ENCODE results near the gene SERGEF. TPM values are rescaled to one million over a fixed set of nuclear protein-coding genes. Genes with fewer than 3 reads are reported as not detected.

SERGEF gene
- total RNA-seq, 4 donors from 2014 or later = 17.1 to 39.3 (median 33.1) TPM

GRCh38 chr11:17740649-17741235 lies 272.1 kb downstream of the SERGEF start:
- WGBS, 2 donors = 60 to 66% methylated on average over 7 of the region's 7 CpGs
- no peak for TF ChIP-seq CTCF (IDR thresholded peaks at IDR 0.05)
- TF ChIP-seq POLR2A (IDR thresholded peaks at IDR 0.05) = no peak

GRCh38 chr11:17739945-17740338 lies 272.9 kb downstream of the SERGEF start:
- no peak overlapping the region for H3K4me3 ChIP-seq (ENCODE audit: low read depth, poor library complexity, severe bottlenecking)
- no peak for TF ChIP-seq POLR2A (IDR thresholded peaks at IDR 0.05)
- no peak for TF ChIP-seq CTCF (IDR thresholded peaks at IDR 0.05)
- intact Hi-C loops (cut with DNase I; ENCODE audit: low total_unique reads) = no loop called here
- WGBS, 2 donors = 67 to 69% methylated on average over 6 of the region's 6 CpGs
- DNase-seq (ENCODE audit: low spot score in 2 of 2) = no peak

More at GRCh38 chr11:17740649-17741235, 272.1 kb downstream of the SERGEF start:
- H3K4me3 ChIP-seq (ENCODE audit: low read depth, poor library complexity, severe bottlenecking) = no peak overlapping the region
- intact Hi-C loops (cut with DNase I; ENCODE audit: low total_unique reads) = no loop called here
- DNase-seq (ENCODE audit: low spot score in 2 of 2) = no peak

GRCh38 chr11:17738151-17738973 lies 274.5 kb downstream of the SERGEF start:
- TF ChIP-seq POLR2A (IDR thresholded peaks at IDR 0.05) (no peak), CTCF (IDR thresholded peaks at IDR 0.05) (no peak)
- WGBS, 2 donors = 49 to 63% methylated on average over 9 of the region's 10 CpGs
- H3K4me3 ChIP-seq (ENCODE audit: low read depth, poor library complexity, severe bottlenecking) = no peak overlapping the region
- intact Hi-C loops (cut with DNase I; ENCODE audit: low total_unique reads) = no loop called here
- no peak for DNase-seq (ENCODE audit: low spot score in 2 of 2)

Other genes starting within 250 kb of the SERGEF start
- gene TPH1, start 33.2 kb upstream of the SERGEF start, total RNA-seq = 1 to 10 TPM in 2 of 4 donors, under 1 TPM in 2; 0.04 to 1.9 (median 0.76) TPM
- 10 to 100 TPM in 3 of 4 donors, 1 to 10 TPM in 1; 7.2 to 13.7 (median 11.5) TPM for gene SAAL1, start 93.0 kb upstream of the SERGEF start, total RNA-seq
- gene MRGPRX3, start 119.5 kb upstream of the SERGEF start, total RNA-seq = under 1 TPM in 1 of 4 donors, not detected in 3; 0.38 TPM
- gene MRGPRX4, start 159.8 kb upstream of the SERGEF start, total RNA-seq = not detected
- under 1 TPM in 1 of 4 donors, not detected in 3; 0.84 TPM for gene SAA4, start 223.8 kb upstream of the SERGEF start, total RNA-seq
- gene SAA2, start 235.6 kb upstream of the SERGEF start, total RNA-seq = 1 to 10 TPM; 2.8 to 5.5 (median 3.9) TPM